GM19395 (cell line): ENCODE data around the gene AFG3L2.
"Not testable (repeated sequence)": the region's sequence is repeated elsewhere in the genome, so short reads cannot be mapped to it uniquely, and the experiment has no call there.

Experiments
- ATAC-seq: cut with Tn5 transposase; IDR thresholded peaks from one replicate; pipeline ENCODE4 v1.9.1; 2021; ENCODE audit warnings: mild to moderate bottlenecking, moderate library complexity; ENCODE audit not compliant: unreplicated experiment

The AFG3L2 gene

GRCh38 chr18:12397793-12398192 is 20.8 kb upstream of the AFG3L2 start:
- no peak for ATAC-seq

DNA sequence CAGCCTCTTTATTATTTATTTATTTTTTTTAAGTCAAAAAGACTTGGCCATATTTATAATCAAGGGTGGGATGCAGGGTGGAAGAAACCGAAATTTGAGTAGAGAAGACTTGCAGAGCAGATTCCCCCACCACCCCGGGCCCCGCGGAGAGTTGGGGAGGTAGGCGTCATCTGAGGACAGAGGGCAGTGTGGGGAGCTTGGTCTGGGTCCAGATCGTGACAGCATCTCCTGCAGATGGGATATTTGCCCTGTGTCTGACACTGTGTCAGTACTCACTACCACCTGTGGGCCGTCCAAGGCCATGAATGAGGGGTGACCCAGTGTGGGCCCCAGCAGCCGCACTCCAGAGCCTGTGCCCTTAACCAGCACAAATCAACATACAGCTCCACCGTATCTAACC is 20.2 kb upstream of the AFG3L2 start:
- no peak for ATAC-seq

- ATAC-seq: no peak
These were observed 17.4 kb upstream of the AFG3L2 start for GRCh38 chr18:12394428-12394827.

DNA sequence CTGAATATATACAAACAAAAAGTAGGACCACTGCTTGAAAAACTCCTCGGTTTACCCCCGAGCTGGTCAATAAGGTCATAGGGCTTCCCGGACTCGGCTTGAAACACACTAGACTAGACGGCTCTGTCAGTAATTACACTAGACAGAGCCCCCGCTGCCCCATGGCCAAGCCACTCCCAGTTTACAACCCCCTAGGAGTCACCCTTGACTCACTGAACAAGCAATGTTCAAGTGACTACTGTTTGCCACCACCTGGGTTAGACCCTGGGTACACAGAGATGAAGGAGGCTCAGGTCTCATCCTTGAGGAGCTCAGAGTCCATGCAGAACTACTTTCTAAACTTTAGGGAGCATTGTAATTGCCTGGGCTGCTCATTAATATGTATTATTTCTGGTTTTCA is 17.0 kb upstream of the AFG3L2 start:
- no peak for ATAC-seq

DNA sequence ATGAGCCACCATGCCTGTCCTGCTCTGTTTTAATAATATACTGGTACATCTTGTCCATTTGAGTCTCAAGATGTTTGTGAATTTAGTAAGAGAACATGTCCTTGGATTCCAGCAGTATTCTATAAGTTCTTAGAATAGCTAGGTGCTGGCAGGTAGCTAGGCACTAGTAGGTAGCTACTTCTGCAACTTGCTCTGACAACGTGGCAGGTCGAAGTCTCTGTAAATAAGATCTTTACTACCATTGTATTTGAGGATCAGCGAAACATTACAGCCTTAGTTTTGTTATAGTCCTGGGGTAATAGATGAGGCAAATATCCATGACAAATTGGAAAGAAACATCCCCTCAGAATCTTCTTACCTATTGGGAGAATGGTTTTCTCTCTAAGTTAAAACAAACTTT is 16.5 kb upstream of the AFG3L2 start:
- ATAC-seq: no peak

DNA sequence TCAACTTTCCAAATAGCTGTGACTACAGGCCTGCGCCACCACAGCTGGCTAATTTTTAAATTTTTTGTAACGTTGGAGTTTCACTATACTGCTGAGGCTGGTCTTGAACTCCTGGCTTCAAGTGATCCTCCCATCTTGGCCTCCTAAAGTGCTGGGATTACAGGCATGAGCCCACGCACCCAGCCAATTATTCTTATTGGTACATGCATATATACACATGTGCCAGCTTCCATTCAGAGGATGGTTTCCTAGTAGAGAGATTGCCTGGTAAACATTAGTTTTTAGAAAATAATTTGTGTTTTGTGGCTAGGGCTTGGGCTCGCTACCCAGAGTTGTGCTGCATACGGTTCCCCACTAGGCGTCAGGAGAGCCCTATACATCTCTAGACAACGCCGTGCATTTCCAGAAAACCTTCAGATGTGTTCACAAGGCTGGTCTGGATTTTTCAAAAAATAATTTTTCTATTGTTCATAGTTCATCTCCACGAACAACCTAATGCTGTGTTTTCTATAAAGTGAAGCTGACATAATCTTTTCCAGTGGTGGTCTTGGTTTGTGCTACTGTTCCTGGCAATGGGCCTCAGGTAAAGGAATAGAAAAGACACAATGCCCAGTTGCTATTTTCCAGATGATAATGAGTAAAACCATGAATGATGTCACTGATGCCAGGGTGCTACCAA is 14.6 kb upstream of the AFG3L2 start:
- ATAC-seq: peak; percentile 79

DNA sequence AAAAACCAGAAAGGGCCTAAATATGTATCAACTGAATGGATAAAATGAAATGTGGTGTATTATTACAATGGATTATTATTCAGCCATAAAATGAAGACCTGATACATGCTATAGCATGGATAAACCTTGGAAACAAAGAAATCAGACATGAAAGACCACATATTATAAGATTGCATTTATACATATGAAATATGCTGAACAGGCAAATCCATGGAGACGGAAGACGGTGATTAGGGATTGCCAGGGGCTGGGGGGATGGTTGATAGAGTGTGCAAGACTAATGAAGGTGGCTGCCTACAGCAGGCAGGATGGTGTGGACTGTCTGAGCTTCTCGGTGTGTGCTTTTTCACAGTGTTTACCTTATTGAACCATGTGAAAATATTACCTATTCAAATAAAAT is 11.4 kb upstream of the AFG3L2 start:
- no peak for ATAC-seq

- ATAC-seq: no peak
These were observed 7.2 kb upstream of the AFG3L2 start for GRCh38 chr18:12384261-12384660.

DNA sequence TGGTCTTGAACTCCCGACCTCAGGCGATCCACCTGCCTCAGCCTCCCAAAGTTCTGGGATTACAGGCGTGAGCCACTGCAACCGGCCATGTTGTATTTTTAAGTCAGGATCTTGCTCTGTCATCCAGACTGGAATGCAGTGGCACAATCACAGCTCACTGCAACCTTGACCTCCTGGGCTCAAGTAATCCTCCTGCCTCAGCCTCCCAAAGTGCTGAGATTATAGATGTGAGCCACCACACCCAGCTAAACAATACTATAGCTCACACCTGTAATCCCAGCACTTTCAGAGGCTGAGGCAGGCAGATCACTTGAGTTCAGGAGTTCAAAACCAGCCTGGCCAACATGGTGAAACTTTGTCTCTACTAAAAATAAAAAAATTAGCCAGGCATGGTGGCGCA is 6.7 kb upstream of the AFG3L2 start:
- not testable (repeated sequence) for ATAC-seq

DNA sequence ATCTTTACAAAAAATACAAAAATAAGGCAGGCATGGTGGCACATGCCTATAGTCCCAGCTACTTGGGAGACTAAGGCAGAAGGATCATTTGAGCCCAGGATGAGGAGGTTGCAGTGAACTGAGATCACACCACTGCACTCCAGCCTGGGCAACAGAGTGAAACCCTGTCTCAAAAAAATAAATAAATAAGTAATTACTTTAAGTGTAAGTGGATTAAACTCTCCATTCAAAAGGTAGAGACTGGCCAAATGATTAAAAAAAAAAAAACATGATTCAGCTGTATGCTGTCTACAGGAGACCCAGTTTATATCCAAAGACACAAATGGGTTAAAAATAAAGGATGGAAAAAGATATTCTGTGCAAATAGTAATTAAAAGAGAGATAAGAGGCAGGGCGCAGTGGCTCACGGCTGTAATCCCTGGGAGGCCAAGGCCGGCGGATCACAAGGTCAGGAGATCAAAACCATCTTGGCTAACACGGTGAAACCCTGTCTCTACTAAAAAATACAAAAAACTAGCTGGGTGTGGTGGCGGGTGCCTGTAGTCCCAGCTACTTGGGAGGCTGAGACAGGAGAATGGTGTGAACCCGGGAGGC is 5.3 kb upstream of the AFG3L2 start:
- ATAC-seq: not testable (repeated sequence)

- ATAC-seq: not testable (repeated sequence)
These were observed 1.2 kb upstream of the AFG3L2 start for GRCh38 chr18:12378198-12378558.

GRCh38 chr18:12377556-12378197 is 650 bp upstream of the AFG3L2 start:
- peak; percentile 59 for ATAC-seq

DNA sequence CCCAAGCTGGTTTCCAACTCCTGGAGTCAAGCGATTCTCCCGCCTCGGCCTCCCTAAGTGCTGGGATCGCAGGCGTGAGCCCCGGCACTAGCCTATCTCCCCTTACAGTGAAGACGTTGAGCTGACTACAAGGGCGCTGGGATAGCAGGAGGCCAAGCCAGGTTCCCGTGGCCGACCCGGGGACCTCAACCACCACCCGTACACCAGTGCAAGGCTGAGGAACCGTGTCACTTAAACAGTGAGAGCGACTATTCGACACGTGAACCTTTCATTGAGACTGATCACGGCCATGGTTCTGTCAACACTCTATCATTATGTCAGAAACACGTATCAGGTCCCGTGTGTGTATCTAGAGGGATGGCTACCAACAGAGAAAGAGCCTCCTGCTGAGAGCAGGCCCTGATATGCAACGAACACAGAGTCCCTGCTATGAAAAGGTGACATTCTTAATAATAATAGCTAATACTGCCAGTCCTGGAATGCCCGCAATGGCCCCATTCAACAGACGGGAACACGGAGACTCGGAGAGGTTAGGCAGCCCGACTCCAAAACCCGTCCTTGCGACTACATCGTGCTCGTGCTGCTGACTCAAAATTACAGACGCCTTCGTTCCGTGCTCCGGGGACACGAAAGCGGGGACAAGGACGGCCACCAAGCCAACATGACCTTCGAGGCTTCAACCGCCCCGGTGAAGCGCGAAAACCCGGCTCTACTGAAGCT is 833 bp downstream of the AFG3L2 start:
- ATAC-seq: no peak

DNA sequence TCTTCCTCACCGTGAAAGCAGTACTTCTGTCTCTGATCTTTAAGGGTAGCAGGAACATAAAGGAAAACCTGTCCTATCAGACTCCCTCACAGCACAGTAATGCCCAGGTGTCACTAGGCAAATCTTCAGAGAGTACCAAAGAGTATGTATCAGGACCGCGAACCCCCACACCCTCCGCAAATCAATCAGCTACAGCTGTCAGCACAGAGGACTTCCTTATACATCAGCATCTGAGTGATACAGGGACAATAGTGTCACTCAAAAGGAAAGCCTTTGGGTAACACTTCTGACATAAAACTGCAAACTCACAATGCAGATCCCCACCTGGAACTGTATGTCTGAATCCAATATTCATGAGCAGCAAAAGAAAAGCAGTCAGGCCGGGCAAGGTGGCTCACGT is 2.6 kb downstream of the AFG3L2 start:
- no peak for ATAC-seq

GRCh38 chr18:12373771-12374116 is 3.3 kb downstream of the AFG3L2 start:
- ATAC-seq: no peak

- no peak for ATAC-seq
These were observed 3.8 kb downstream of the AFG3L2 start for GRCh38 chr18:12373116-12373770.

- no peak for ATAC-seq
These were observed 4.6 kb downstream of the AFG3L2 start for GRCh38 chr18:12372406-12372805.

DNA sequence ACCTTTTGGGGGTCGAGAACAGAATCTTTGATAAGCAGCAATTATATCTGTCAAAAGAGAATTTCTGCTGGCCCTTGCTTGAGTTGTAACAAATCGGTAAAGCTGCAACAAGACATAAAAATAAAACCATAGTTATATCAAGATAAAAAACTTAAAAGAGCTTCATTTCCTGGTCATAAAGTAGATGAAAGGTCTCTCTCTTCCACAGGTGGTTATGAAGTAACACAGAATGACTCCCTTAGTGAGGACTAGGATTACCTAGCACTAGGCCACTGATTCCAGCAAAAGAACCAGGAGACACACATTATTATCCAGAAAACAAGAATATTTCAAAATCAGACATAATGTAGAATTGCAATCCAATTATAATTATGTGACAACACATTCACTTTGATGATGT is 5.4 kb downstream of the AFG3L2 start:
- no peak for ATAC-seq

GRCh38 chr18:12369211-12369610 is 7.8 kb downstream of the AFG3L2 start:
- ATAC-seq: no peak

- no peak for ATAC-seq
These were observed 10.2 kb downstream of the AFG3L2 start for GRCh38 chr18:12366784-12367183.

- ATAC-seq: no peak
These were observed 10.6 kb downstream of the AFG3L2 start for GRCh38 chr18:12366379-12366778.
